Astrocyte (in vitro differentiated cells and primary cell): Measurements from ENCODE around the gene CORT.

Experiments
- CTCF ChIP-seq: IDR thresholded peaks from 2 replicates; pipeline ENCODE4 v1.5.1; 2011; ENCODE audit warnings: low read depth, mild to moderate bottlenecking, inconsistent platforms, low read length, moderate library complexity; ENCODE audit not compliant: insufficient read depth
- EZH2 ChIP-seq: IDR thresholded peaks from 2 replicates; pipeline ENCODE4 v1.6.1; 2012; ENCODE audit warnings: mild to moderate bottlenecking, low read length, inconsistent platforms; ENCODE audit not compliant: insufficient read depth

GRCh38 chr1:10401281-10401680, 48.5 kb upstream of the CORT start:
- TF ChIP-seq CTCF (no peak), EZH2 (no peak)
